ENCODE results near the gene TTLL10.

Gene TTLL10

GRCh38 chr1:1160281-1160930, 13.3 kb upstream of the TTLL10 start:
- Histone ChIP-seq H3F3A (ENCODE audit: low read depth) (no peaks in the 10 kb centered on the region), H3K9me2 (replicated peaks; ENCODE audit: low read depth, low read length) (no peaks in the 10 kb centered on the region), H3K4me1 (ENCODE audit: insufficient read depth, low read length, poor library complexity, severe bottlenecking) (peaks cover 16% of the 10 kb centered on the region), H3K36me3 (ENCODE audit: insufficient read depth, low read length) (no peaks in the 10 kb centered on the region), H4K20me1 (ENCODE audit: insufficient read depth, low read length, poor library complexity, severe bottlenecking) (no peaks in the 10 kb centered on the region), H3K9ac (ENCODE audit: low read depth, low read length, poor library complexity, severe bottlenecking) (no peak overlapping the region), H3K4me2 (ENCODE audit: low read depth, low read length, poor library complexity, severe bottlenecking) (no peak overlapping the region), H3K9me3 (ENCODE audit: insufficient read depth, low read depth, low read length) (no peaks in the 10 kb centered on the region), H3K27me3 (ENCODE audit: insufficient read depth, low read length, poor library complexity, severe bottlenecking) (no peaks in the 10 kb centered on the region), H3K4me3 (ENCODE audit: low read length, poor library complexity, severe bottlenecking) (no peak overlapping the region), H2AFZ (ENCODE audit: low read length) (no peak overlapping the region), H3K79me2 (ENCODE audit: insufficient read depth, low read length) (no peaks in the 10 kb centered on the region)
- no peak for TF ChIP-seq EZH2phosphoT487 (IDR thresholded peaks at IDR 0.05; ENCODE audit: borderline replicate concordance)
- TF ChIP-seq CTCF (conservative IDR thresholded peaks at IDR 0.05; ENCODE audit: low read length), result no peak

DNA sequence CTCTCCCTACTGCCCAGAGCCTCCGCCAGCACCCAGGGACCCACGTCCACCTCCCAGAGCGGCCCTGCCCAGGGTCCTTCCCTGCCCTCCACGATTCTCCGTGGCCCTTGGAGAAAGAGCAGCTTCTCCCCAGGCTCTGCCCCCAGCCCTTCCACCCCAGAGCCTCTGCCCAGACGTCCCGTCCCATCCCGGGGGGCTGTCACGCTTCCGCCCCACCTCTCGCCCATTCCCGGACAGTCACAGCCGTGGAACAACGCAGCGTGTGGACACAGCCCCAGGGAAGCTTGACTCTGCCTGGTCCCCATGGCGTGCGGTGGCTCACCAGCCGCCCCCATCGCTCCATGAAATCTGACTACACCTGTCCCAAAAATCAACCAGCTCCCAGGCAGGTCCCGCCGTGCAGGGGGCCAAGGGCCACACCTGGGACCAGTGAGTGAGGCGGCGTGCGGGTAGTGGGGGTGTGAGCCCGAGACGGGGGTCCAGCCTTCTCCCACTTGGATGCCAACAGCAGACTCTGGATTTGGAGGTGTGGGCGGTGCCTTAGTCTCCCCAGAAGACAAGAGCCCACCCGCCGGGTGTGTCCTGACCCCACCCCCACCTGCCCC, 12.5 kb upstream of the TTLL10 start:
- Histone ChIP-seq H3K9me2 (replicated peaks; ENCODE audit: low read depth, low read length) (no peaks in the 10 kb centered on the region), H2AFZ (ENCODE audit: low read length) (no peak overlapping the region), H4K20me1 (ENCODE audit: insufficient read depth, low read length, poor library complexity, severe bottlenecking) (no peaks in the 10 kb centered on the region), H3K4me1 (ENCODE audit: insufficient read depth, low read length, poor library complexity, severe bottlenecking) (peaks cover 20% of the 10 kb centered on the region), H3K9me3 (ENCODE audit: insufficient read depth, low read depth, low read length) (no peaks in the 10 kb centered on the region), H3F3A (ENCODE audit: low read depth) (no peaks in the 10 kb centered on the region), H3K36me3 (ENCODE audit: insufficient read depth, low read length) (no peaks in the 10 kb centered on the region), H3K79me2 (ENCODE audit: insufficient read depth, low read length) (no peaks in the 10 kb centered on the region), H3K27me3 (ENCODE audit: insufficient read depth, low read length, poor library complexity, severe bottlenecking) (no peaks in the 10 kb centered on the region), H3K9ac (ENCODE audit: low read depth, low read length, poor library complexity, severe bottlenecking) (no peak overlapping the region), H3K4me2 (ENCODE audit: low read depth, low read length, poor library complexity, severe bottlenecking) (no peak overlapping the region), H3K4me3 (ENCODE audit: low read length, poor library complexity, severe bottlenecking) (no peak overlapping the region)
- TF ChIP-seq CTCF (conservative IDR thresholded peaks at IDR 0.05; ENCODE audit: low read length), result no peak
- TF ChIP-seq EZH2phosphoT487 (IDR thresholded peaks at IDR 0.05; ENCODE audit: borderline replicate concordance), result no peak

GRCh38 chr1:1161683-1162079, 12.0 kb upstream of the TTLL10 start:
- H3K9ac ChIP-seq (ENCODE audit: low read depth, low read length, poor library complexity, severe bottlenecking), result no peak overlapping the region

More at GRCh38 chr1:1161683-1162079, 12.0 kb upstream of the TTLL10 start:
- no peaks in the 10 kb centered on the region for H3K27me3 ChIP-seq (ENCODE audit: insufficient read depth, low read length, poor library complexity, severe bottlenecking)
- no peaks in the 10 kb centered on the region for H3K9me3 ChIP-seq (ENCODE audit: insufficient read depth, low read depth, low read length)
- H3K4me3 ChIP-seq (ENCODE audit: low read length, poor library complexity, severe bottlenecking), result no peak overlapping the region
- no peaks in the 10 kb centered on the region for H3F3A ChIP-seq (ENCODE audit: low read depth)
- H3K9me2 ChIP-seq (replicated peaks; ENCODE audit: low read depth, low read length), result no peaks in the 10 kb centered on the region
- peaks cover 20% of the 10 kb centered on the region for H3K4me1 ChIP-seq (ENCODE audit: insufficient read depth, low read length, poor library complexity, severe bottlenecking)
- H3K79me2 ChIP-seq (ENCODE audit: insufficient read depth, low read length), result no peaks in the 10 kb centered on the region
- H4K20me1 ChIP-seq (ENCODE audit: insufficient read depth, low read length, poor library complexity, severe bottlenecking), result no peaks in the 10 kb centered on the region
- TF ChIP-seq EZH2phosphoT487 (IDR thresholded peaks at IDR 0.05; ENCODE audit: borderline replicate concordance), result no peak
- no peak for TF ChIP-seq CTCF (conservative IDR thresholded peaks at IDR 0.05; ENCODE audit: low read length)
- H3K4me2 ChIP-seq (ENCODE audit: low read depth, low read length, poor library complexity, severe bottlenecking), result no peak overlapping the region
- H2AFZ ChIP-seq (ENCODE audit: low read length), result no peak overlapping the region
- no peaks in the 10 kb centered on the region for H3K36me3 ChIP-seq (ENCODE audit: insufficient read depth, low read length)

Measured in Loucy (cell line).